GM19463 (cell line): ENCODE data around the gene ANKRD13B.
"Not testable (repeated sequence)": the region's sequence is repeated elsewhere in the genome, so short reads cannot be mapped to it uniquely, and the experiment has no call there.

ENCODE experiments used
- ATAC-seq: cut with Tn5 transposase; IDR thresholded peaks from one replicate; pipeline ENCODE4 v1.9.1; 2021; ENCODE audit warnings: mild to moderate bottlenecking, moderate library complexity; ENCODE audit not compliant: unreplicated experiment

The ANKRD13B gene

GRCh38 chr17:29592850-29593551, at the start of gene ANKRD13B:
Gene ANKRD13B (plus strand): TSS chr17:29593132. CDS start chr17:29593622, 490 bp downstream.
- ATAC-seq, result no peak

GRCh38 chr17:29544066-29544465, 48.9 kb upstream of the ANKRD13B start:
- ATAC-seq, result no peak

GRCh38 chr17:29546085-29546484, 46.8 kb upstream of the ANKRD13B start:
- no peak for ATAC-seq

- ATAC-seq, result no peak
These were observed 46.1 kb upstream of the ANKRD13B start for GRCh38 chr17:29546830-29547229.

- ATAC-seq, result no peak
These were observed 43.6 kb upstream of the ANKRD13B start for GRCh38 chr17:29549177-29549923.

GRCh38 chr17:29555840-29556239, 37.1 kb upstream of the ANKRD13B start:
- no peak for ATAC-seq

- ATAC-seq, result no peak
These were observed 35.7 kb upstream of the ANKRD13B start for GRCh38 chr17:29557085-29557738.

- ATAC-seq, result no peak
These were observed 35.2 kb upstream of the ANKRD13B start for GRCh38 chr17:29557739-29558116.

GRCh38 chr17:29558139-29558538, 34.8 kb upstream of the ANKRD13B start:
- not testable (repeated sequence) for ATAC-seq

GRCh38 chr17:29559640-29560039, 33.3 kb upstream of the ANKRD13B start:
- no peak for ATAC-seq

- ATAC-seq, result no peak
These were observed 32.6 kb upstream of the ANKRD13B start for GRCh38 chr17:29560316-29560715.

GRCh38 chr17:29561554-29562517, 31.1 kb upstream of the ANKRD13B start:
- no peak for ATAC-seq

- ATAC-seq, result no peak
These were observed 30.3 kb upstream of the ANKRD13B start for GRCh38 chr17:29562615-29563014.

GRCh38 chr17:29563816-29564215, 29.1 kb upstream of the ANKRD13B start:
- no peak for ATAC-seq

- no peak for ATAC-seq
These were observed 27.1 kb upstream of the ANKRD13B start for GRCh38 chr17:29565643-29566472.

- ATAC-seq, result peak; percentile 29
These were observed 26.2 kb upstream of the ANKRD13B start, which contains the start of gene ABHD15 for GRCh38 chr17:29566473-29567303. Gene ABHD15 (minus strand): TSS chr17:29567037. CDS start chr17:29566966, 71 bp downstream.

- ATAC-seq, result no peak
These were observed 25.7 kb upstream of the ANKRD13B start for GRCh38 chr17:29567304-29567553.

- peak; percentile 34 for ATAC-seq
These were observed 25.2 kb upstream of the ANKRD13B start for GRCh38 chr17:29567554-29568330.
